Pancreas (tissue), 10 donors: Measurements from ENCODE around the gene ACTG1. TPM values are rescaled to one million over a fixed set of nuclear protein-coding genes. Genes with fewer than 3 reads are reported as not detected.

ENCODE experiments used
- ATAC-seq, 4 donors: fragments of 200-7000 bp; cut with Tn5 transposase; one replicate each; pipeline versions ENCODE4 v1.8.0 to v1.9.1; 2020; ENCODE audit warnings: mild to moderate bottlenecking in 4 of 4, moderate library complexity in 4 of 4
- DNase-seq, 6 donors: peaks; one replicate each; pipeline ENCODE4 v3.0.0-alpha.2; 2020
- FAIRE-seq: peaks from 2 replicates; lab custom pipeline; 2012; peaks lifted over from hg19 to GRCh38; lab: Jason Lieb, UNC
- H3K27ac ChIP-seq, 4 donors: fragments of 200-600 bp; sonication (generic); 1 replicate in 3 of 4; 2 replicates in 1 of 4; pipeline versions ENCODE4 v1.5.0 to v1.8.0; 2020
- H3K27me3 ChIP-seq, 4 donors: fragments of 200-600 bp; one replicate each; pipeline ENCODE4 v1.8.0; 2021
- H3K36me3 ChIP-seq, 3 donors: fragments of 200-600 bp; sonication (generic) in 1 of 3; one replicate each; pipeline versions ENCODE4 v1.5.0 to v1.8.0; 2020 to 2021
- H3K4me1 ChIP-seq, 3 donors: fragments of 200-600 bp; one replicate each; pipeline ENCODE4 v1.8.0; 2021
- H3K4me3 ChIP-seq, 4 donors: fragments of 200-600 bp; sonication (generic) in 2 of 4; one replicate each; pipeline versions ENCODE4 v1.5.0 to v1.8.0; 2020 to 2021
- H3K9me3 ChIP-seq, 4 donors: fragments of 200-600 bp; one replicate each; pipeline ENCODE4 v1.8.0; 2021
- WGBS, 2 donors: extraction: QIAGEN DNeasy Blood & Tissue Kit; methylation state at CpG; one replicate each; pipeline ENCODE4 v1.1.7; 2013; 5-methylcytosine and 5-hydroxymethylcytosine counted together
- intact Hi-C, 3 donors: fragments of 100-400 bp; cut with DNase I; formaldehyde crosslinking; loops; one replicate each; pipeline versions ENCODE4 v1.11.1 to v1.14.2; 2022
- polyA plus RNA-seq, 2 donors: library from polyadenylated mRNA; stranded (reverse); fragments of 200-250 nt; gene quantifications; one replicate each; pipeline ENCODE4 v1.2.3, GENCODE V29; 2013
- total RNA-seq, 6 donors: library from RNA; stranded (reverse); fragmentation: NEBNext Ultra II Directional in 4 of 6; extraction: Animal tissue kit (Norgen Biotek cat#: 25700) in 4 of 6; gene quantifications; one replicate each; pipeline versions ENCODE4 v1.2.1 to v1.2.4, GENCODE V29; 2021 to 2023
- TF ChIP-seq, protein P1 (sequence below), 4 donors: fragments of 200-600 bp; sonication (generic) in 3 of 4; IDR thresholded peaks; one replicate each; pipeline versions ENCODE4 v1.5.0 to v1.8.0; 2021; ENCODE audit warnings: antibody characterized with exemption in 4 of 4
- donor health status: healthy with polysubstance abuse.
- donor health status: DM: no; HTN: no; CAD: no; lungs with moderate emphysema.
- donor health status: DM: no; HTN: no; CAD: no.
- donor health status: control.
- donor health status: control.
- donor health status: Bipolar disorder and iron deficiency.
- donor health status: DM: yes; HTN: yes; CAD: no.
- donor health status: DM: no; HTN: no; CAD: no.
- donor health status: DM: no; HTN: no; CAD: no.
- donor health status: DM: yes; HTN: yes; CAD: no.

The ACTG1 gene
- total and polyA plus RNA-seq, 8 donors, result 889 to 2,872 (median 1,674) TPM

DNA sequence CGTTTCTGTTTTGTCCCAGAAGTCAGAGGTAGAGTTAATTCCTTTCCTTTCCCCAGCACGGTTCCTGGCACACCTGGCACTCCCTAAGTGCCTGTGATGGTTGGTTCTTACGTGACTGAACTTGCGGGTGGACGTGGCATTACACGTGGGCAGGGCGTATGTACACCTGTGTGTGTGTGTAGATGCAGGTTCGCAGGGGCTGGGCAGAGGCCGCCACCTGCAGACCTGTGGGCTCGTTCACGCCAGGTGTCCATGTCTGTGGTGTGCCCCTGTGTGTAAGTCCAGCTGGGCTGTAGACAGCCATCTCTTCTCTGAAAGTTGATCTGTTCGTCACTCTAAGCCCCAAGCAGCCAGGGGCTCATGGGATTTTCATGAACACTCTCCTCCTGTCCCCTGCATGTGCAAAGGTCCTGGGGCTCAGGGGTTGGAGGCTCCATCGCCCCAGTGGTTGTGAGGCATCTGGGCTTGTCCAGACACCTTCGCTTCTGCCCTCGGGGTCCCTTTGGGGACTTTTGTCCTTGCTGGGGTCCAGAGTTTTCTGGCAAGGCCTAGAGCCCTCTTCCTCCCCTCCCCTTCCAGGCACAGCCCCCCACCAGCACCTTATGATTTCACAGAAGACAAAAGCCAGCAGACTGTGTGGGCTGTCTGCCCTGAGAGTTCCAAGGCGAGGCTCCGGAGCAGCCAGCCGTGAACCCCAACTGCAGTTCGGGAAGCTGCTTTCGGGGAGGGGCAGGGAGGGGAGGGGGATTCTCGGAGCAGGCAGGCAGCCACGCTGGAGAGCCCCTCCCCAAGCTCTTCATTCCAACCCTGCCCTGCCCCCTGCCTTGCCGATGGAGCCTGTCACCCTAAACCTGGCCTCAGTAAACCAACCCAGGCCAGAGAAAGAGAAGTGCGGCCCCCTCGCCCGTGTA is 10.1 kb upstream of the ACTG1 start:
- no peaks in the 10 kb centered on the region for H3K36me3 ChIP-seq
- WGBS, 2 donors, result 83 to 85% methylated on average over 24 to 26 of the region's 26 CpGs
- DNase-seq (peak in 3 of 6 donors; percentile 10 to 39 (median 35)), FAIRE-seq (no peak), ATAC-seq (no peak)
- H3K4me1 ChIP-seq, result peaks cover 0 to 20% (median 6%) of the 10 kb centered on the region in 3 donors
- intact Hi-C loops, result no loop called here
- H3K9me3 ChIP-seq, result no peaks in the 10 kb centered on the region
- no peak overlapping the region for H3K4me3 ChIP-seq
- no peak overlapping the region for H3K27ac ChIP-seq
- no peaks in the 10 kb centered on the region for H3K27me3 ChIP-seq
- TF ChIP-seq, protein P1, sequence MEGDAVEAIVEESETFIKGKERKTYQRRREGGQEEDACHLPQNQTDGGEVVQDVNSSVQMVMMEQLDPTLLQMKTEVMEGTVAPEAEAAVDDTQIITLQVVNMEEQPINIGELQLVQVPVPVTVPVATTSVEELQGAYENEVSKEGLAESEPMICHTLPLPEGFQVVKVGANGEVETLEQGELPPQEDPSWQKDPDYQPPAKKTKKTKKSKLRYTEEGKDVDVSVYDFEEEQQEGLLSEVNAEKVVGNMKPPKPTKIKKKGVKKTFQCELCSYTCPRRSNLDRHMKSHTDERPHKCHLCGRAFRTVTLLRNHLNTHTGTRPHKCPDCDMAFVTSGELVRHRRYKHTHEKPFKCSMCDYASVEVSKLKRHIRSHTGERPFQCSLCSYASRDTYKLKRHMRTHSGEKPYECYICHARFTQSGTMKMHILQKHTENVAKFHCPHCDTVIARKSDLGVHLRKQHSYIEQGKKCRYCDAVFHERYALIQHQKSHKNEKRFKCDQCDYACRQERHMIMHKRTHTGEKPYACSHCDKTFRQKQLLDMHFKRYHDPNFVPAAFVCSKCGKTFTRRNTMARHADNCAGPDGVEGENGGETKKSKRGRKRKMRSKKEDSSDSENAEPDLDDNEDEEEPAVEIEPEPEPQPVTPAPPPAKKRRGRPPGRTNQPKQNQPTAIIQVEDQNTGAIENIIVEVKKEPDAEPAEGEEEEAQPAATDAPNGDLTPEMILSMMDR (IDR thresholded peaks at IDR 0.05), result no peak

DNA sequence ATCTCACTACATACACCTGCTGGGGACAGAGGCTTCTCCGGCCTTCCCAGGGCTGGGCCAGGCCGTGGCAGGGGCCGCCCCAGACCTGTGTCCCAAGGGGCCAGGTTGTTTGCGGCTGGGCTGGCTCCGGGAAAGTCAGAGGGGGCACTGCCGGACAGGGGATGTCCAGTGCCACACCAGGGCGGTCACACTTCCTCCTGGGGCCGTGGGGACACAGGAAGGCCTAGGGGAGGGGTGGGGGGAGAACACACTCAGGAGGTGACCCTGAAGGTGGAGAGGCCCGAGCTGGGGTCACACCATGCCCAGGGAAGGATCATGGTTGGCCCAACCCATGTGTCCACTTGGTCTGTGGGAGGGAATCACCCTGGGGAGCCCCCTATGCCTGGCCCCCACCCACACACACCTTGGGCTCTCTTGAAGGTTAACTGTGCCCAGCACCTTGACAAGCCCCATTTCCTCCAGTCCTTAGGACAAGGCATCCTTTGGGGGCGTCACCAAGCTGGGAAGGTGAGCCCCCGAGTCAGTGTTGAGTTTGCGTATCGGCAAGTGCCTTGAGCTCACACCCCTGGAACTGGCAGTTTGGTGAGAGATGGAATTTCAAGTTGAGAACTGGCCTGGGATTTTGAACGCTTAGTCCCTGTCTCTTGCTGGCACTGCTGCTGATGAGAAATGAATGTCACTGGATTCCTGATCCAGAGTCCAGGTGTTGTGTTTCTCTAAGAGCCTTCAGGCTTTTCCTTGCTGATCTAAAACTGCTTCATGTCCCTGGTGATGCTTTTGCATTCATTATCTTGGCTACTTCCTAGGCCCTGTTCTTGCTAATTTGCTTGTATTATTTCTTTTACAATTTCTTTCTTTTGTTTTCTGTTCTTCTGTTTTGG is 7.7 kb upstream of the ACTG1 start:
- Histone ChIP-seq H3K9me3 (no peaks in the 10 kb centered on the region), H3K4me1 (peaks cover 6 to 32% (median 15%) of the 10 kb centered on the region in 3 donors), H3K27ac (peak overlapping the region; percentile 43 to 76 (median 72)), H3K36me3 (no peaks in the 10 kb centered on the region), H3K27me3 (no peaks in the 10 kb centered on the region), H3K4me3 (peak overlapping the region in 3 of 4 donors; percentile 37 to 72 (median 60))
- intact Hi-C loops, result no loop called here
- 75 to 77% methylated on average over 13 to 14 of the region's 14 CpGs for WGBS, 2 donors
- TF ChIP-seq, protein P1 (IDR thresholded peaks at IDR 0.05), result no peak
- FAIRE-seq (no peak), DNase-seq (peak in 5 of 6 donors; percentile 19 to 85 (median 39)), ATAC-seq (peak in 3 of 4 donors; percentile 3 to 16 (median 13))

DNA sequence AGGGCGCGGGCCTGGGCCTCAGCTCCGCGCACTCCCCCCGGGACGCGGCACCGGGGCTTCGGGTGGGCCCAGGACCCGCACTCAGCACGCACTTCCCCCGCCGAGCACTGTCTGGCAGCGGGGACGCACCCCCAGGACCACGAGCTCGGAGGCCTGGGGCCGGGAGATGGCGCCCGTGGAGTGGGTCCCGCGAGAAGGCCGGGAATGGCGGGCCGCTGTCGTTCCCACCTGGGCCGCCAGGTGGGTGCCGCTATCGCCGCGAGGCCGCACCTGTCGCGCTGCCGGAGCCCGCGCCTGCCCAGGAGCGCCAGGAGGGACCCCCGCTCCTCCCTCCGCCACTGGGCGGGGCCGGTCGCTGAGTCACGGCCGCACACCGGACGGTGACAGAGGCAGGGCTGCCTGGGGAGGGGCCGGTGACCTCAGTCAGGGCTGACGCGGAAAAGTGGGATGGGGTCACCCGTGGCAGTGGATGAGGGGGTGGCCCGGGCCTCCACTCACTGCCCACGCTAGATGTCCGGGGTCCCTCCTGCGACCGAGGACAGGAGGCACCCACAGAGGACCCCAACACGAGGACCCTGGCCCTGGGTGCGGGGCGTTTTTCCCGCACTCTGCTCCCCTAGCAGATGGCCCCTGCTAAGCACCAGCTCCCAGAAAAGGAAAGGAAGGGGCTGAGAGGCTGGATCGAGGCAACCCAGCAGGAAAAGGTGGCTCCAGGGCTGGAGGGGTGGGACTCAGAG is 6.9 kb upstream of the ACTG1 start:
- intact Hi-C loops, result no loop called here
- WGBS, 2 donors, result 3 to 5% methylated on average over 58 to 61 of the region's 61 CpGs
- TF ChIP-seq, protein P1 (IDR thresholded peaks at IDR 0.05), result peak; percentile 72 to 89 (median 80)
- peak; percentile 71 to 80 (median 76) for ATAC-seq
- Histone ChIP-seq H3K9me3 (no peaks in the 10 kb centered on the region), H3K27ac (peak overlapping the region; percentile 43 to 76 (median 72)), H3K4me3 (peak overlapping the region; percentile 23 to 72 (median 48)), H3K36me3 (no peaks in the 10 kb centered on the region), H3K4me1 (peaks cover 6 to 32% (median 15%) of the 10 kb centered on the region in 3 donors), H3K27me3 (no peaks in the 10 kb centered on the region)
- DNase-seq, result peak; percentile 74 to 92 (median 90)
- FAIRE-seq, result no peak

DNA sequence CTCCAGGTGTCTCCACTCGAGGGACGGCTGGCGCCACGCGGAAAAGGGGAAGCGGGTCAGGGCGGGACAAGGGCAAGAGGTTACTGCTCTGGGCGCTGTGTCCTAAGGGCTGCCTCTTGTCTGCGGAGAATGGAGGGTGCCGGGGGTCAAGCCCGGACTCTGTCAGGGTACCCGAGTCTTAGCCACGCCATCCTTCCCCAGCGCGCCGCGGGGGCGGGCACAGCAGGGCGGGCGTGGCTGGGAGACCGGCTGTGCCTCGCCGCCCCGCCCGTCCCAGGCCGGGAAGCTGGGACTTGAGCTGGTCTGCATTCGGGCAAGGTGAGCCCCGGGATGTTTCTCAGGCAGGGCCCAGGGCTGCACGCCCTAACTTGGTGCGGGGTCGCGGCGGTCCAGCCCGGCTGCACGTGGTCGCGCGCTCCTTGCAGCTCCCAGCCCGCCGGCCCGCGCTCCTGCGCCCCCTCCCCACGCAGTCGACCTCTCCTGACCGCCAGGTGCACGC is 6.2 kb upstream of the ACTG1 start:
- WGBS, 2 donors, result 8 to 12% methylated on average over 38 to 47 of the region's 47 CpGs
- Histone ChIP-seq H3K27ac (peak overlapping the region; percentile 43 to 76 (median 72)), H3K36me3 (no peaks in the 10 kb centered on the region), H3K9me3 (no peaks in the 10 kb centered on the region), H3K4me1 (peaks cover 6 to 32% (median 15%) of the 10 kb centered on the region in 3 donors), H3K4me3 (peak overlapping the region; percentile 23 to 72 (median 48)), H3K27me3 (no peaks in the 10 kb centered on the region)
- DNase-seq (peak in 4 of 6 donors; percentile 56 to 85 (median 80)), FAIRE-seq (no peak), ATAC-seq (peak; percentile 48 to 59 (median 56))
- intact Hi-C loops, result no loop called here
- TF ChIP-seq, protein P1 (IDR thresholded peaks at IDR 0.05), result no peak
